VCaP (cell line): ENCODE data around the gene GLRA2.

Experiments
- H3K27ac ChIP-seq: fragments of 450-650 bp; 2 replicates; pipeline ENCODE4 v1.5.1; 2017
- CTCF ChIP-seq: fragments of 450-650 bp; conservative IDR thresholded peaks from 2 replicates; pipeline ENCODE4 v1.5.1; 2017; ENCODE audit warnings: mild to moderate bottlenecking, moderate library complexity

The GLRA2 gene

GRCh38 chrX:14758029-14758491, 228.7 kb downstream of the GLRA2 start:
- no peak overlapping the region for H3K27ac ChIP-seq
- TF ChIP-seq CTCF, result no peak

- H3K27ac ChIP-seq, result no peak overlapping the region
- TF ChIP-seq CTCF, result no peak
Observed at GRCh38 chrX:14775416-14775815, 246.1 kb downstream of the GLRA2 start.

GRCh38 chrX:14776901-14777300, 247.6 kb downstream of the GLRA2 start:
- no peak for TF ChIP-seq CTCF
- H3K27ac ChIP-seq, result no peak overlapping the region

GRCh38 chrX:14777525-14777924, 248.2 kb downstream of the GLRA2 start:
- TF ChIP-seq CTCF, result no peak
- no peak overlapping the region for H3K27ac ChIP-seq

- TF ChIP-seq CTCF, result no peak
- H3K27ac ChIP-seq, result no peak overlapping the region
Observed at GRCh38 chrX:14779580-14779979, 250.2 kb downstream of the GLRA2 start.
